K562 (cell line): Measurements from ENCODE around the gene IKBKG. TPM values are rescaled to one million over a fixed set of nuclear protein-coding genes. Genes with fewer than 3 reads are reported as not detected.
A peak's percentile ranks its signal among the peaks of the same experiment; 100 is the strongest.

Experiments
- ATAC-seq: fragments of 200-7000 bp; cut with Tn5 transposase; 3 replicates; pipeline ENCODE4 v1.9.1; 2020; ENCODE audit warnings: moderate library complexity
- BruUV-seq: library from RNA; stranded (reverse); fragments of 400-500 nt; replicated peaks from 2 replicates; lab custom pipeline; 2021; lab: Mats Ljungman, UMichigan
- CTCF ChIA-PET: fragments of 300-600 bp; formaldehyde crosslinking; extraction: SDS; loops from one replicate; lab custom pipeline; 2021; ENCODE audit warnings: low intra/inter-chr PET ratio; lab: Yijun Ruan, JAX
- POLR2A ChIA-PET: fragments of 300-600, 350-650 bp; sonication (Branson Sonifier 250); formaldehyde crosslinking; extraction: SDS; loops from one replicate; lab custom pipeline; 2021; ENCODE audit warnings: antibody characterized with exemption, inconsistent platforms; lab: Yijun Ruan, JAX
- DNase-seq, 4 experiments: peaks; one replicate each; pipeline versions ENCODE4 v3.0.0 to v3.0.0-alpha.2; 2011 to 2018; ENCODE audit warnings: low spot score in 3 of 4, mixed read lengths in 3 of 4; ENCODE audit errors: extremely low read depth in 1 of 4
- FAIRE-seq: peaks from 2 replicates; lab custom pipeline; 2011; peaks lifted over from hg19 to GRCh38; lab: Jason Lieb, UNC
- H2AFZ ChIP-seq: 2 replicates; pipeline ENCODE4 v1.6.0; 2011; ENCODE audit warnings: low read depth, low read length, control low read depth, inconsistent platforms
- H3K27ac ChIP-seq: fragments of 200-600 bp; 3 replicates; pipeline ENCODE4 v1.8.0; 2011; ENCODE audit warnings: low read depth, mild to moderate bottlenecking, control low read depth, inconsistent platforms, low read length, moderate library complexity, mixed read lengths; ENCODE audit errors: extremely low read depth
- H3K27me3 ChIP-seq, 2 experiments: fragments of 300-600 bp in 1 of 2; 2 replicates in 1 of 2; 3 replicates in 1 of 2; pipeline versions ENCODE4 v1.6.0 to v1.8.0; 2011; ENCODE audit warnings: inconsistent platforms in 2 of 2, low read length in 2 of 2, mild to moderate bottlenecking in 1 of 2, mixed read lengths in 1 of 2, moderate library complexity in 1 of 2; ENCODE audit not compliant: control insufficient read depth in 2 of 2, insufficient read depth in 2 of 2
- H3K36me3 ChIP-seq: fragments of 300-600 bp; 3 replicates; pipeline ENCODE4 v1.8.0; 2011; ENCODE audit warnings: mild to moderate bottlenecking, low read length, inconsistent platforms; ENCODE audit not compliant: control insufficient read depth, insufficient read depth
- H3K4me1 ChIP-seq, 2 experiments: fragments of 200-600 bp in 1 of 2; replicated peaks in 1 of 2; 2 replicates in 1 of 2; 3 replicates in 1 of 2; pipeline versions ENCODE4 v1.5.1 to v1.8.0; 2011; ENCODE audit warnings: inconsistent platforms in 2 of 2, low read length in 2 of 2, mild to moderate bottlenecking in 1 of 2, mixed read lengths in 1 of 2, moderate library complexity in 1 of 2; ENCODE audit not compliant: control insufficient read depth in 2 of 2, insufficient read depth in 2 of 2
- H3K4me2 ChIP-seq: 2 replicates; pipeline ENCODE4 v1.6.1; 2011; ENCODE audit warnings: low read length, control low read depth, inconsistent platforms, mixed read lengths; ENCODE audit not compliant: insufficient read depth
- H3K4me3 ChIP-seq: fragments of 200-600 bp; sonication (generic), shearing (Covaris generic); 2 replicates; pipeline ENCODE4 v1.5.1; 2016; ENCODE audit warnings: control low read depth, inconsistent platforms
- H3K79me2 ChIP-seq: fragments of 200-600 bp; 3 replicates; pipeline ENCODE4 v1.8.0; 2011; ENCODE audit warnings: low read length, inconsistent platforms; ENCODE audit not compliant: control insufficient read depth, insufficient read depth
- H3K9ac ChIP-seq, 2 experiments: 2 replicates each; pipeline versions ENCODE4 v1.6.0 to v1.6.1; 2011; ENCODE audit warnings: low read depth in 2 of 2, low read length in 2 of 2, control low read depth in 1 of 2, inconsistent platforms in 1 of 2, mild to moderate bottlenecking in 1 of 2, mixed read lengths in 1 of 2; ENCODE audit not compliant: insufficient read depth in 1 of 2
- H3K9me1 ChIP-seq: one replicate; pipeline ENCODE4 v1.6.0; 2011; ENCODE audit warnings: inconsistent platforms, mild to moderate bottlenecking, low read length, moderate library complexity; ENCODE audit not compliant: control insufficient read depth, insufficient read depth
- H3K9me3 ChIP-seq: replicated peaks from 2 replicates; pipeline ENCODE4 v1.5.1; 2011; ENCODE audit warnings: low read depth, low read length, inconsistent platforms; ENCODE audit not compliant: control insufficient read depth, insufficient read depth
- H4K20me1 ChIP-seq: replicated peaks from 2 replicates; pipeline ENCODE4 v1.6.1; 2011; ENCODE audit warnings: low read length, inconsistent platforms, mixed read lengths; ENCODE audit not compliant: control insufficient read depth, insufficient read depth
- CEBPB ChIP-seq: fragments of 450-650 bp; IDR thresholded peaks from 2 replicates; pipeline ENCODE4 v1.6.1; 2016; ENCODE audit warnings: missing genetic modification characterization, missing compliant biosample characterization
- CEBPG ChIP-seq, 3 experiments: fragments of 200-800 bp in 1 of 3; sonication (Bioruptor generic) in 1 of 3; sonication (generic) in 1 of 3; formaldehyde crosslinking in 1 of 3; IDR thresholded peaks in 2 of 3; conservative IDR thresholded peaks in 1 of 3; 2 replicates each; pipeline versions ENCODE4 v1.6.1 to v1.8.0; 2016 to 2022; ENCODE audit warnings: missing compliant biosample characterization in 2 of 3, missing genetic modification characterization in 2 of 3, mild to moderate bottlenecking in 1 of 3, missing genetic modification reagents in 1 of 3
- MBD2 ChIP-seq: sonication (generic); IDR thresholded peaks from 2 replicates; pipeline ENCODE4 v1.6.1; 2016; ENCODE audit warnings: low read depth, borderline replicate concordance
- POLR2B ChIP-seq: fragments of 450-650 bp; IDR thresholded peaks from 2 replicates; pipeline ENCODE4 v1.6.1; 2018; ENCODE audit warnings: low read depth; ENCODE audit not compliant: partially characterized antibody
- SLC30A9 ChIP-seq: fragments of 250-450 bp; sonication (Bioruptor Pico); IDR thresholded peaks from 2 replicates; pipeline ENCODE4 v1.8.0; 2022; ENCODE audit warnings: mild to moderate bottlenecking, moderate library complexity
- TCF7 ChIP-seq: sonication (generic); IDR thresholded peaks from 2 replicates; pipeline ENCODE4 v1.6.1; 2016; ENCODE audit warnings: antibody characterized with exemption, borderline replicate concordance
- ZNF121 ChIP-seq: sonication (generic); formaldehyde crosslinking; conservative IDR thresholded peaks from 2 replicates; pipeline ENCODE4 v1.8.0; 2022; ENCODE audit warnings: missing genetic modification reagents
- ZNF277 ChIP-seq: fragments of 250-450 bp; sonication (Bioruptor Pico); IDR thresholded peaks from 2 replicates; pipeline ENCODE4 v1.8.0; 2022; ENCODE audit warnings: inconsistent platforms, mild to moderate bottlenecking, moderate library complexity, borderline replicate concordance
- ZNF511 ChIP-seq: sonication (generic); formaldehyde crosslinking; IDR thresholded peaks from 2 replicates; pipeline ENCODE4 v1.8.0; 2022; ENCODE audit warnings: mild to moderate bottlenecking, missing genetic modification reagents
- WGBS: fragments of 100-300 bp; shearing (Covaris generic); methylation state at CpG from one replicate; pipeline ENCODE4 v1.1.6; 2016; ENCODE audit warnings: low coverage, mixed read lengths; ENCODE audit not compliant: insufficient coverage; ENCODE audit errors: missing lambda C conversion rate; 5-methylcytosine and 5-hydroxymethylcytosine counted together
- in situ Hi-C: fragments of 300-500 bp; cut with MboI; formaldehyde crosslinking; loops from 4 replicates; pipeline ENCODE4 v1.15.0; 2018; ENCODE audit warnings: inconsistent platforms, mixed read lengths
- intact Hi-C: fragments of 100-400 bp; cut with micrococcal nuclease; formaldehyde crosslinking; loops from 2 replicates; pipeline ENCODE4 v1.14.2; 2022
- polyA plus RNA-seq, 8 experiments: library from polyadenylated mRNA; depleted of rRNA in 4 of 8; stranded (reverse) in 5 of 8; unstranded in 3 of 8; fragments of >200 nt; fragmentation: Nextera tagmentation in 2 of 8; fragmentation: Illumina TruSeq in 1 of 8; extraction: Ambion mirVana in 2 of 8; extraction: Trizol in 1 of 8; gene quantifications; 2 replicates each; pipeline versions ENCODE4 v1.2.1 to v1.2.3, GENCODE V29; 2011 to 2014; ENCODE audit warnings: inconsistent platforms in 1 of 8, missing spikeins in 1 of 8
- total RNA-seq, 7 experiments: library from RNA; depleted of rRNA in 6 of 7; stranded (reverse); fragments of >200 nt in 6 of 7; fragmentation: Illumina TruSeq in 2 of 7; extraction: Trizol in 2 of 7; gene quantifications; 2 replicates each; pipeline versions ENCODE4 v1.2.1 to v1.2.3, GENCODE V29; 2011 to 2021; ENCODE audit warnings: low replicate concordance in 1 of 7

Gene IKBKG
- total and polyA plus RNA-seq, 9 of the 15 experiments (the other 6 are each of a cell fraction or from before 2014, with no cell fraction given): 0.68 to 60.0 (median 21.9) TPM

GRCh38 chrX:154529206-154529612, 18.2 kb upstream of the IKBKG start:
- peaks cover 37% of the 10 kb centered on the region; the same call in 2 of the 3 replicates for H3K36me3 ChIP-seq
- FAIRE-seq (no peak), ATAC-seq (peak; percentile 24)

More at GRCh38 chrX:154529206-154529612, 18.2 kb upstream of the IKBKG start:
- H3K4me1 ChIP-seq: peaks cover 8 to 28% of the 10 kb centered on the region in 2 experiments; a peak in 4 of 5 replicates
- TF ChIP-seq ZNF511 (CRISPR knock-in tag): no peak
- TF ChIP-seq ZNF277 (CRISPR knock-in tag): no peak
- TF ChIP-seq CEBPG (CRISPR knock-in tag; IDR thresholded peaks at IDR 0.05): no peak
- TF ChIP-seq CEBPG (tag; conservative IDR thresholded peaks at IDR 0.05 in 1 of 2, IDR thresholded peaks at IDR 0.05 in 1 of 2): 0 out of 4 replicates have a peak, but pooled peaks of 1 of the 2 experiments have one; percentile 22
- TF ChIP-seq SLC30A9: no peak
- TF ChIP-seq TCF7: no peak
- no peak for TF ChIP-seq POLR2B
- TF ChIP-seq CEBPB (tag): peak; percentile 66
- TF ChIP-seq MBD2: no peak
- peak; percentile 75 for TF ChIP-seq ZNF121 (CRISPR knock-in tag)
- TF ChIP-seq, all 486 proteins: peak for 3
- CTCF ChIA-PET: interaction anchor here (0.6 kb wide), 1 partner anchor 153 kb away, joined by 3 read pairs; no protein-coding TSS in a partner anchor
- H3K79me2 ChIP-seq: peaks cover 1% of the 10 kb centered on the region; the same call in 1 of the 3 replicates
- no peak overlapping the region for H2AFZ ChIP-seq
- no peak for DNase-seq
- in situ Hi-C loops: loop anchor here (25.0 kb wide), 1 partner anchor 367 kb away; no protein-coding TSS in a partner anchor
- H4K20me1 ChIP-seq: no peaks in the 10 kb centered on the region
- H3K4me3 ChIP-seq: no peak overlapping the region
- H3K27me3 ChIP-seq: no peaks in the 10 kb centered on the region
- BruUV-seq: no TSS peak
- 0 out of 4 replicates have a peak overlapping the region, but pooled peaks of 1 of the 2 experiments have one; percentile 10 for H3K9ac ChIP-seq
- no peaks in the 10 kb centered on the region for H3K9me1 ChIP-seq
- no peak overlapping the region for H3K27ac ChIP-seq
- 88% methylated on average over 2 of the region's 6 CpGs for WGBS
- POLR2A ChIA-PET: interaction anchor here (0.5 to 1.5 kb wide), 3 partner anchors 12 to 32 kb away, joined by 3 to 6 read pairs (median 3); no protein-coding TSS in a partner anchor
- H3K4me2 ChIP-seq: no peak overlapping the region
- intact Hi-C loops: loop anchor here (5.0 kb wide), 2 partner anchors 37 to 102 kb away; partner anchors contain the start of genes ATP6AP1 and SLC10A3
- H3K9me3 ChIP-seq: no peaks in the 10 kb centered on the region
